Measurements from ENCODE around the gene DRGX.

DRGX gene

DNA sequence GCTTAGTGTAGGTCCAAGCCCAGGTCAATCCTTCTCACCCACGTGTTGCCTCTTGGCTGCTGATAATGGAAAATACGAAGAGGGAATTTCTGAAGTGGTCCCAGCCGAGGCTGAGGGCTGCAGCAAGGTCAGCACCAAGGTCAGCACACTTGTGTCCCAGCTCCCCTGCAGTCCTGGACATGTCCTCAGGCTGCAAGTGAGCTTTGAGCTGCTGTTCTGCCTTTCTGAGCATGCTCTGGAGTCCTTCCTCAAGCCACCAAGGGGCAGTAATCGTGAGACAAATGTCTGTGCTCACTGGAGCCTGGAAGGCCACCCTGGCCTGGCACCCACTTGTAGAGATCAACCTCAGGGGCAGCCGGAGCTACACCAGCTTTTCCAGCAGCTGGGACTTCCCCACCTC lies 28.3 kb downstream of the DRGX start:
- H3K4me3 ChIP-seq (ENCODE audit: low read depth, low read length) = no peak overlapping the region
- no peaks in the 10 kb centered on the region for H3K36me3 ChIP-seq (ENCODE audit: insufficient read depth, low read length)
- H3K27ac ChIP-seq (ENCODE audit: low read depth, low read length) = no peak overlapping the region
- no peaks in the 10 kb centered on the region for H3K79me2 ChIP-seq (ENCODE audit: control insufficient read depth, insufficient read depth, low read length, unreplicated experiment)
- H3K4me1 ChIP-seq (ENCODE audit: control insufficient read depth, insufficient read depth, low read length, unreplicated experiment) = no peaks in the 10 kb centered on the region
- H3K27me3 ChIP-seq (ENCODE audit: insufficient read depth, low read length) = peaks cover 27% of the 10 kb centered on the region
- no peak overlapping the region for H2AFZ ChIP-seq (ENCODE audit: low read length, unreplicated experiment)

DNA sequence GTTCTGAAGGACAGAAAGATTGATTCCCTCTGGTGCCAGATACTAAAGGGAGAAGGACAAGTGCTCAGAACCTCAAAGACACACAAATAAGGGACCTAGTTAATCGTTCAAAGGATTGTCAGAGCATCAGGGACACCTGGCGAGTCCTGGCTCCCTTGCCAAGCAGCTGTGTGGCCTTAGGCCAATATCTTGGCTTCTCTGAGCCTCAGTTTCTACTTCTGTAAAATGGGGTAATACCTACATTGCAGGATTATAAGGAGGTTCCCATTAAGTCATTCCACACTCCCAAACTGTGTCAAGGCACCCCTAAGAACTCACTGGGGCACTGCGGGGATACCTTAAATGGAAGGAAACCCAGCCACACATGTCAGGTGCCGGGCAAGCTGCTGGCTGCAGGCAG lies 29.4 kb downstream of the DRGX start:
- peaks cover 22% of the 10 kb centered on the region for H3K27me3 ChIP-seq (ENCODE audit: insufficient read depth, low read length)
- H3K4me1 ChIP-seq (ENCODE audit: control insufficient read depth, insufficient read depth, low read length, unreplicated experiment) = no peaks in the 10 kb centered on the region
- no peaks in the 10 kb centered on the region for H3K36me3 ChIP-seq (ENCODE audit: insufficient read depth, low read length)
- H3K27ac ChIP-seq (ENCODE audit: low read depth, low read length) = no peak overlapping the region
- no peak overlapping the region for H2AFZ ChIP-seq (ENCODE audit: low read length, unreplicated experiment)
- no peaks in the 10 kb centered on the region for H3K79me2 ChIP-seq (ENCODE audit: control insufficient read depth, insufficient read depth, low read length, unreplicated experiment)
- H3K4me3 ChIP-seq (ENCODE audit: low read depth, low read length) = no peak overlapping the region

DNA sequence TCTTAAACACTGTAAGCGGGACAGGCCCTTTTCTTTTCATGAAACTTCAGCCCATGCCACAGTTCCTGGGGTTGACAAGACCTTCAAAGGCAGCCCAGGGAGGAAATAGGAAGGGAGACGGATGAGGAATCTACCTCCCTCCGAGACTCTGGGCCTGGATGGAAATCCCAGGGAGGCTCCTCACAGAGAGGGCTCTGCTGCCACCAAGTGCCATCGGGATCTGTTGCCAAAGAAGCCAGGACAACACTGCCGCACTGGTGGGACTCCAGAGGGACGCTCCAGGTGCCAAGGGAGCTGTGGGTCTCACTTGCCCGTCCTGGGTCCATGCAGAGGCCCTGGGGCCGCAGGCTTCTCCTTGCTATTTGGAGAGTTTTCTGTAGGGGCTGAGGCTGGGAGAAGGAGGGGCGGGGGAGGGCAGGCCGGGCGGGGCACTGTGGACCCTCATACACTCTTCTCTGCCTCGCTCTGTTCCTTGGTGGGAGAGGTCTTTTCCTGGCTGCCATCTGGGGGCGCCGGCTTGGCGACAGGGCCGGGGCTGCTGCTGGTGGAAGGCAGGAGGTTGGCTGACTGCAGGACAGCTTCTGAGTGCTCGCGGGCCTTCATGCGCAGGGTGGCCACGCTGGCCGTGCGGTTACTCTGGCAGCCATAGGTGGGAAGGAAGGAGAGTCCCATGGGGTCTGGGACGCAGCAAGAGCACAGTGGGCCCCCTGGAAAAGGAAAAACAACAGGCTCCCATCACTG lies 30.0 kb downstream of the DRGX start:
- Histone ChIP-seq H3K36me3 (ENCODE audit: insufficient read depth, low read length) (no peaks in the 10 kb centered on the region), H3K27ac (ENCODE audit: low read depth, low read length) (no peak overlapping the region), H3K27me3 (ENCODE audit: insufficient read depth, low read length) (peaks cover 22% of the 10 kb centered on the region), H3K79me2 (ENCODE audit: control insufficient read depth, insufficient read depth, low read length, unreplicated experiment) (no peaks in the 10 kb centered on the region), H3K4me3 (ENCODE audit: low read depth, low read length) (no peak overlapping the region), H2AFZ (ENCODE audit: low read length, unreplicated experiment) (no peak overlapping the region), H3K4me1 (ENCODE audit: control insufficient read depth, insufficient read depth, low read length, unreplicated experiment) (no peaks in the 10 kb centered on the region)

DNA sequence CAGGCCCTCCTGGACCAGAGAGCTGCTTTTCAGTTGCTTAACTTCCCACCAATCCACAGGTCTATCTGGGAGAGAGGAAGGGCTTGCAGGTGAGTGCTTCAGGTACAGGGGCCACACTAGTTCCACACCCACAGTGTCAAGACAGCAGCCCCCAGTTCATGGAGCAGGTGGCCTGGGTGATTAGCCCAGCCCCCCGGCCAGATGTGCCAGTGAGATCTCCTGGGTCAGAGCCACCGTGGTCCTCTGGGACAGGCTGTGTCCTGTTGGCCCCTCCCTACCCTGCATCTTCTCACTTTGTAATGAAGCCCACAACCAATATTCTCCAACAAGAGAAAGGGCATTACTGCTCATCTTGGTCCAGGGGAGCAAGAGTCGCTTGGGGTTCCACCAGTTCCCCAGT lies 30.6 kb downstream of the DRGX start:
- no peaks in the 10 kb centered on the region for H3K79me2 ChIP-seq (ENCODE audit: control insufficient read depth, insufficient read depth, low read length, unreplicated experiment)
- H3K4me1 ChIP-seq (ENCODE audit: control insufficient read depth, insufficient read depth, low read length, unreplicated experiment) = peaks cover 5% of the 10 kb centered on the region
- peaks cover 22% of the 10 kb centered on the region for H3K27me3 ChIP-seq (ENCODE audit: insufficient read depth, low read length)
- H3K36me3 ChIP-seq (ENCODE audit: insufficient read depth, low read length) = no peaks in the 10 kb centered on the region
- no peak overlapping the region for H3K4me3 ChIP-seq (ENCODE audit: low read depth, low read length)
- H3K27ac ChIP-seq (ENCODE audit: low read depth, low read length) = no peak overlapping the region
- H2AFZ ChIP-seq (ENCODE audit: low read length, unreplicated experiment) = no peak overlapping the region

DNA sequence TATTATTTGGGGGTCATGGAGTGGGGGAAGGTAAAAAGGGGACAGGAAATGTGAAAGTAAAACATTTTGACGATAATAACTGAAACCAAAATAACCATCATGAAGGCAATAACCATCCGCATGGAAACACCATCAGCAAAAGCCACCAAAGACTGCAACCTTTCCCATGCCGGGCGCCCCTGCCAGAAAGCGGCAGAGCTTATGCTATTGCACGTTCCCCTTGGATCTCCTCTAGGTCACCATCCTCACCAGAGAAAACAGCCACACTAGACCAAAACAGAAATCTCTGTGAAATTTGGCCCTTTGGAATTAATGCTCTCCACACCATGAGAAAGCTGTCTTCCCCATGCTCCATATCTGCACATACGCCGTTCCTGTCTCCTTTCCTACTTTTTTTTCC lies 31.1 kb downstream of the DRGX start:
- peaks cover 10% of the 10 kb centered on the region for H3K4me1 ChIP-seq (ENCODE audit: control insufficient read depth, insufficient read depth, low read length, unreplicated experiment)
- H2AFZ ChIP-seq (ENCODE audit: low read length, unreplicated experiment) = no peak overlapping the region
- H3K4me3 ChIP-seq (ENCODE audit: low read depth, low read length) = no peak overlapping the region
- H3K27ac ChIP-seq (ENCODE audit: low read depth, low read length) = no peak overlapping the region
- H3K36me3 ChIP-seq (ENCODE audit: insufficient read depth, low read length) = no peaks in the 10 kb centered on the region
- peaks cover 22% of the 10 kb centered on the region for H3K27me3 ChIP-seq (ENCODE audit: insufficient read depth, low read length)
- no peaks in the 10 kb centered on the region for H3K79me2 ChIP-seq (ENCODE audit: control insufficient read depth, insufficient read depth, low read length, unreplicated experiment)

DNA sequence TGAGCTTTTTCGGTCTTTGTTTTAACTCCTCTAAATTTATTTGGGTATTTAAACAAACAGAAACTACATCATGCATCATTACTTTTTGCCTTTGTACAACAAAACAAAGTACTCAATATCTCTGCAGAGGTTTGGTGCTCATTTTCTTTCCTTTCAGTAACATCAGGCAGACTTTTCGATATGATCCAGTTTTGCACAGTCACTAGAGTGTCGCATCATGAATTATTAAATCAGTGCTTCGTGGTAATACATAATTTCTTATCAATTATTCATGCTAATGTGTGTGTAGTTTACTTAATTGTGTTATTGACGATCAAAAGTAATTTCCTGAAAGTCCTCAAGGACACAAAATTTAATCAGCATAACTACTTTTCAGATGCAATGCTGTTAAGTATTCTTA lies 31.8 kb downstream of the DRGX start:
- Histone ChIP-seq H3K36me3 (ENCODE audit: insufficient read depth, low read length) (no peaks in the 10 kb centered on the region), H3K79me2 (ENCODE audit: control insufficient read depth, insufficient read depth, low read length, unreplicated experiment) (no peaks in the 10 kb centered on the region), H2AFZ (ENCODE audit: low read length, unreplicated experiment) (no peak overlapping the region), H3K27ac (ENCODE audit: low read depth, low read length) (no peak overlapping the region), H3K4me1 (ENCODE audit: control insufficient read depth, insufficient read depth, low read length, unreplicated experiment) (peaks cover 11% of the 10 kb centered on the region), H3K27me3 (ENCODE audit: insufficient read depth, low read length) (peaks cover 22% of the 10 kb centered on the region), H3K4me3 (ENCODE audit: low read depth, low read length) (no peak overlapping the region)

DNA sequence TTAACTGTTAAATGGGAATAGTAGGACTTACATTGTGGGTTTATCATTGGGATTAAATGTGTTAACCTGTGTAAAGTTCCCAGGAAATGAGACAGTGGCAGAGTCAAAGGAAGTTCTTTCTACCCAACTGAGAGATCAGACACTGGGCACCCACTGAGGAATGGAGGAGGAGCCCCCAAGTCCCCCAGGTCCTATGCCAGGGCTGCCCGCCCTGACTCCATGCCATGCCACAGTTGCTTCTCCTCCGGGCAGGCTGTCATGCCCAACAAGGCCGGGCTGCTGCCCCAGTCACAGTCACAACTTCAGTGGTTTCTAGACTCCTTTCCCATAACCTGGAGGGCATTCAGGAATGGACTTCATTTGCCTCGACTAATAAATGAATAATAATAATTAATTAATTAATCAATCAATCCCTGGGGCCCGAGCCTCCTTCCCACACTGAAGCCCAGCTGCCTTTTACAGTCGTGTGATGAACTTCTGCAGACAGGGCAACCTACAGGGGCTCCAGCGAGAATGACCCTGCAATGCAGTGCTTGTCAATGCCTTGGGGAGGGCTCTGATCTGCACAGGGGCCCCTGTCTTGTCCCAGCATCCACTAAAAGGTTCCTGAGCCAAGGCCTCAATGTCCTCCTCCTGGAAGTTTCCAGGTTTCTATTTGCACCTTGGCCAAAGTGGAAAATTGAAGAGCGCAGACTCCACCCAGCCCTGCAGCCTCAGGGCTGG lies 32.4 kb downstream of the DRGX start:
- no peak overlapping the region for H3K4me3 ChIP-seq (ENCODE audit: low read depth, low read length)
- no peaks in the 10 kb centered on the region for H3K36me3 ChIP-seq (ENCODE audit: insufficient read depth, low read length)
- H3K4me1 ChIP-seq (ENCODE audit: control insufficient read depth, insufficient read depth, low read length, unreplicated experiment) = peaks cover 11% of the 10 kb centered on the region
- no peak overlapping the region for H3K27ac ChIP-seq (ENCODE audit: low read depth, low read length)
- H2AFZ ChIP-seq (ENCODE audit: low read length, unreplicated experiment) = no peak overlapping the region
- no peaks in the 10 kb centered on the region for H3K79me2 ChIP-seq (ENCODE audit: control insufficient read depth, insufficient read depth, low read length, unreplicated experiment)
- peaks cover 22% of the 10 kb centered on the region for H3K27me3 ChIP-seq (ENCODE audit: insufficient read depth, low read length)

DNA sequence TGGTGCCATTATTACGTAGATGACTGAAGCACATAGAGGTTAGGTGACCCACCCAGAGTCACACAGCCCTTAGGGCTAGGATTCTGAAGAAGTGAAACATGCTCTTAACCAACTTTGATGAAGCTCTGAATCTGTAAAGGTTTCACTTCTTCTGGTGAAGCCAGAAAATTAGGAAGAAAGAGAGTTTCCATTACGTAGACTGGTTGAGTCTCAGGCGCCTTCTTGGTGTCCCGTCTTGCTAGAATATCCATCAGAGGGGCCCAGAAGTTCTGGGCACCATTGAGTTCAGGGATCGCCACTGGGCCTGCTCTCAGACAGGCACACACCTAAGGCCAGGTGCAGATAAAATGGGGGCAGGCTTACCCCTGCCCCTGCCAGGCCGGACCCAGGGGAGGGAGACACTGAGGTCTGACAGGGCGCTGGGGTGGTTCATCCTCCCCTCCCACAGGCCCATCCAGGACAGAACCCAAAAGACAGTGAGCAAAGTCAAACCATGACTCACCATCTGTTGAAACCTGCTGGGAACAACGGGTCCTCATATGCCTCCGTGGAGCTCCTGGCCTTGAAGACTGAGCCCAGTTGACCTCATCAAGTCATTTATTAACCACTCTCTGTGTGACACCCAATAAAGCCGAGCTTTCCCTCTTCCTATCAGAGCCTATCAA lies 33.2 kb downstream of the DRGX start:
- Histone ChIP-seq H3K4me1 (ENCODE audit: control insufficient read depth, insufficient read depth, low read length, unreplicated experiment) (peaks cover 11% of the 10 kb centered on the region), H3K27ac (ENCODE audit: low read depth, low read length) (no peak overlapping the region), H2AFZ (ENCODE audit: low read length, unreplicated experiment) (no peak overlapping the region), H3K4me3 (ENCODE audit: low read depth, low read length) (no peak overlapping the region), H3K36me3 (ENCODE audit: insufficient read depth, low read length) (no peaks in the 10 kb centered on the region), H3K79me2 (ENCODE audit: control insufficient read depth, insufficient read depth, low read length, unreplicated experiment) (no peaks in the 10 kb centered on the region), H3K27me3 (ENCODE audit: insufficient read depth, low read length) (peaks cover 25% of the 10 kb centered on the region)

DNA sequence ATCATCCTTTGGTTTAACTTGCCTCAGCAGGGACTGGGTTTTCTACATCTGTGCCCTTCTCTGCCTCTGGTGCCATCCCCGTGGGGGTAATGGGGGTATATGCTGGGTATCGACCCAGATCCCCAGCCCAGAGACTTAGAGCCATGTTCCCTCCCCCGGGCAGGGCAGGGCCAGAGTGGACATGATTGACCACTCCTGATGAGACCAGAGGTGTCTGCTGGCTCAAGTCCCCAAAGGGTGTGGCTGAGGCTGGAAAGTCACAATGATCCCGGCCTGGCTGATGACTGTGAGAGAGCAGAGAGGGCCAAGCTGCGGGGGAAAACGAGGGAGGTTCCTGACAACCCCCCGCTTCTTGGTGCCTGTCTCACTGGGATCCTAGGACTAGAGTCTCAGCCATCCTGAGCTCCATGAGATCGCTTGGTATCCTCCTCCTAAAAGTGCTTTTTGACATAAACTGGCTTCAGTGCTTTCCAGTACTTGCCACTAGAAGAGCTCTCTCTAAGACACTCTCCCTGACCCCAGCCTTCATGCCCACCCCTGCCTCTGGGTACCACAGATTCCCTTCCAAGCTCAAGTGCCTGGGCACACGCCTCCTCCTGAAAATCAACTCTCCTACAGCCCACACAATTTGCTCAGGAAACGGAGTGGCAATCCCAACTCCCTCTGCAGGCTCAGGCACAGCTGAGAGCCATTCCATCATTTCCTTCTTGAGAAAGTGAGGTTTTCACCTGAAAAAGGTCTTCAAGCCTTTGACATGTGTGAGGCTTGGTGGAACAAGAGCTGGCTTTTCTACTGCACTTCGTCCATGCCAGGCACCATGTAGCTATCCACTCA lies 33.9 kb downstream of the DRGX start:
- no peak overlapping the region for H2AFZ ChIP-seq (ENCODE audit: low read length, unreplicated experiment)
- H3K27ac ChIP-seq (ENCODE audit: low read depth, low read length) = no peak overlapping the region
- H3K4me3 ChIP-seq (ENCODE audit: low read depth, low read length) = no peak overlapping the region
- H3K27me3 ChIP-seq (ENCODE audit: insufficient read depth, low read length) = peaks cover 30% of the 10 kb centered on the region
- H3K79me2 ChIP-seq (ENCODE audit: control insufficient read depth, insufficient read depth, low read length, unreplicated experiment) = no peaks in the 10 kb centered on the region
- H3K4me1 ChIP-seq (ENCODE audit: control insufficient read depth, insufficient read depth, low read length, unreplicated experiment) = peaks cover 11% of the 10 kb centered on the region
- H3K36me3 ChIP-seq (ENCODE audit: insufficient read depth, low read length) = no peaks in the 10 kb centered on the region

DNA sequence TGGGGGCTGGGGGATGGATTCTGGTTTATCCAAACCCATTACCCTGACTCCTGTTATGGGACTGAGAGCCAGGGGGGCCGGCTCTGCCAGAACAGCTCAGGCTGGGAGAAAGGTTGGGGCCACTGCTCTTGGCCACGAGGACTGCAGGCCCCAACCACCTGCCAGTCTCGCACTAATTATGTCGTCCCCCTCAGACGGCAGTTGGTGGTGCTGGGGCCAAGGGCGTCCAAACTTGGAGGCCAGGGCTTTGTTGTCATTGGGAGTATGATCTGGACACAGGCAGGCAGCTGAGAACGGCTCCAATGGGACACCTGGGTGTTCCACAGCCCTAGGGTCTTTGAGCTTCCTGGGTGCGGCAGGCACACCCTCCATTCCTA lies 34.7 kb downstream of the DRGX start:
- Histone ChIP-seq H3K27me3 (ENCODE audit: insufficient read depth, low read length) (peaks cover 31% of the 10 kb centered on the region), H2AFZ (ENCODE audit: low read length, unreplicated experiment) (no peak overlapping the region), H3K27ac (ENCODE audit: low read depth, low read length) (no peak overlapping the region)

More for the DNA sequence above, 34.7 kb downstream of the DRGX start:
- H3K36me3 ChIP-seq (ENCODE audit: insufficient read depth, low read length) = no peaks in the 10 kb centered on the region
- H3K4me3 ChIP-seq (ENCODE audit: low read depth, low read length) = no peak overlapping the region
- H3K79me2 ChIP-seq (ENCODE audit: control insufficient read depth, insufficient read depth, low read length, unreplicated experiment) = no peaks in the 10 kb centered on the region
- H3K4me1 ChIP-seq (ENCODE audit: control insufficient read depth, insufficient read depth, low read length, unreplicated experiment) = peaks cover 11% of the 10 kb centered on the region
